PFSK-1 (cell line): ENCODE measurements around the gene APPL2.

ENCODE experiments used
- POLR2AphosphoS5 ChIP-seq: IDR thresholded peaks from 2 replicates; pipeline ENCODE4 v1.6.1; 2012; ENCODE audit warnings: low read depth, mild to moderate bottlenecking, control low read depth, low read length, moderate library complexity
- TAF1 ChIP-seq: IDR thresholded peaks from 2 replicates; pipeline ENCODE4 v1.6.1; 2012; ENCODE audit warnings: low read length, control low read depth, borderline replicate concordance; ENCODE audit not compliant: insufficient read depth
- TF ChIP-seq, protein P1 (sequence below), 2 experiments: IDR thresholded peaks; 2 replicates each; pipeline versions ENCODE4 v1.6.1 to v1.8.0; 2011 to 2012; ENCODE audit warnings: low read depth in 2 of 2, low read length in 2 of 2, control low read depth in 1 of 2, inconsistent platforms in 1 of 2, mild to moderate bottlenecking in 1 of 2, moderate library complexity in 1 of 2; ENCODE audit not compliant: insufficient read depth in 1 of 2

DNA sequence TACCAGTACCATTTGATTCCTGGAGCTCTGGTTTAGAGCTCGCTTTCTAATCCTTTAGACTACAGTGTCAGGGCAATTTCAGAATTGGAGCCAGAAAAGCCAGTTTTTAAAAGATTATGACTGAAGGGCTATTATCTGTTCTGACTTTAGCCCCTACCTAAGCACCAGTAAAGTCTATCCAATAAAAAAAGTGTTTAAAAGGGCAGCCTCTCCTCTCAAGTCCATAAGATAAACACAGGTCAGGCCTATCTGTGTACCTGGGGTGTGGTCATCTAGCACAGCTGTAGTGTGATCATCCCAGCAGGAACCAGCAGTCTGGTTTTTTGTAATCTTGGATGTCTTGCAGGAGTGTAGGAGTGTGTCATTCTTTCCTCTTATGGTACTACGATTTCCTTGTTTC, 6.6 kb downstream of the APPL2 start:
- TF ChIP-seq TAF1 (no peak), POLR2AphosphoS5 (no peak)
- TF ChIP-seq, protein P1, sequence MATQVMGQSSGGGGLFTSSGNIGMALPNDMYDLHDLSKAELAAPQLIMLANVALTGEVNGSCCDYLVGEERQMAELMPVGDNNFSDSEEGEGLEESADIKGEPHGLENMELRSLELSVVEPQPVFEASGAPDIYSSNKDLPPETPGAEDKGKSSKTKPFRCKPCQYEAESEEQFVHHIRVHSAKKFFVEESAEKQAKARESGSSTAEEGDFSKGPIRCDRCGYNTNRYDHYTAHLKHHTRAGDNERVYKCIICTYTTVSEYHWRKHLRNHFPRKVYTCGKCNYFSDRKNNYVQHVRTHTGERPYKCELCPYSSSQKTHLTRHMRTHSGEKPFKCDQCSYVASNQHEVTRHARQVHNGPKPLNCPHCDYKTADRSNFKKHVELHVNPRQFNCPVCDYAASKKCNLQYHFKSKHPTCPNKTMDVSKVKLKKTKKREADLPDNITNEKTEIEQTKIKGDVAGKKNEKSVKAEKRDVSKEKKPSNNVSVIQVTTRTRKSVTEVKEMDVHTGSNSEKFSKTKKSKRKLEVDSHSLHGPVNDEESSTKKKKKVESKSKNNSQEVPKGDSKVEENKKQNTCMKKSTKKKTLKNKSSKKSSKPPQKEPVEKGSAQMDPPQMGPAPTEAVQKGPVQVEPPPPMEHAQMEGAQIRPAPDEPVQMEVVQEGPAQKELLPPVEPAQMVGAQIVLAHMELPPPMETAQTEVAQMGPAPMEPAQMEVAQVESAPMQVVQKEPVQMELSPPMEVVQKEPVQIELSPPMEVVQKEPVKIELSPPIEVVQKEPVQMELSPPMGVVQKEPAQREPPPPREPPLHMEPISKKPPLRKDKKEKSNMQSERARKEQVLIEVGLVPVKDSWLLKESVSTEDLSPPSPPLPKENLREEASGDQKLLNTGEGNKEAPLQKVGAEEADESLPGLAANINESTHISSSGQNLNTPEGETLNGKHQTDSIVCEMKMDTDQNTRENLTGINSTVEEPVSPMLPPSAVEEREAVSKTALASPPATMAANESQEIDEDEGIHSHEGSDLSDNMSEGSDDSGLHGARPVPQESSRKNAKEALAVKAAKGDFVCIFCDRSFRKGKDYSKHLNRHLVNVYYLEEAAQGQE (IDR thresholded peaks at IDR 0.05; ENCODE audit: insufficient read depth in 1 of 2, low read depth in 2 of 2, low read length in 2 of 2), result no peak
